Transverse colon (tissue), 4 donors: ENCODE measurements around the gene SEBOX. TPM values are rescaled to one million over a fixed set of nuclear protein-coding genes. Genes with fewer than 3 reads are reported as not detected.

Experiments
- DNase-seq: peaks from one replicate; pipeline ENCODE4 v3.0.0-alpha.2; 2019
- H3K27ac ChIP-seq, 4 donors: fragments of 200-600 bp; sonication (generic); 2 replicates each; pipeline ENCODE4 v1.5.1; 2016 to 2018; ENCODE audit warnings: inconsistent platforms in 4 of 4
- H3K27me3 ChIP-seq: fragments of 200-600 bp; sonication (generic); 2 replicates; pipeline ENCODE4 v1.5.1; 2017; ENCODE audit warnings: inconsistent platforms
- H3K36me3 ChIP-seq, 4 donors: fragments of 200-600 bp; sonication (generic); 2 replicates each; pipeline ENCODE4 v1.5.1; 2017 to 2019; ENCODE audit warnings: inconsistent platforms in 4 of 4
- H3K4me1 ChIP-seq, 4 donors: fragments of 200-600 bp; sonication (generic); 2 replicates each; pipeline ENCODE4 v1.5.1; 2017 to 2020; ENCODE audit warnings: inconsistent platforms in 4 of 4
- H3K4me3 ChIP-seq, 4 donors: fragments of 200-600 bp; sonication (generic); 1 replicate in 1 of 4; 2 replicates in 3 of 4; pipeline versions ENCODE4 v1.5.1 to v1.6.1; 2017 to 2019; ENCODE audit warnings: inconsistent platforms in 4 of 4
- H3K9me3 ChIP-seq, 2 donors: fragments of 200-600 bp; sonication (generic); 2 replicates each; pipeline ENCODE4 v1.5.1; 2017 to 2019; ENCODE audit warnings: inconsistent platforms in 2 of 2
- EP300 ChIP-seq: sonication (generic); formaldehyde crosslinking; IDR thresholded peaks from one replicate; pipeline ENCODE4 v1.6.1; 2017; ENCODE audit warnings: antibody characterized with exemption, low read depth
- POLR2A ChIP-seq: fragments of 450-650 bp; IDR thresholded peaks from one replicate; pipeline ENCODE4 v1.6.1; 2016; ENCODE audit warnings: antibody characterized with exemption, mild to moderate bottlenecking, moderate library complexity
- POLR2AphosphoS5 ChIP-seq, 3 donors: sonication (generic); formaldehyde crosslinking; IDR thresholded peaks; one replicate each; pipeline ENCODE4 v1.6.1; 2016; ENCODE audit warnings: antibody characterized with exemption in 3 of 3
- WGBS, 2 donors: methylation state at CpG; one replicate each; pipeline ENCODE4 v1.1.5; 2018; ENCODE audit warnings: low coverage in 1 of 2; 5-methylcytosine and 5-hydroxymethylcytosine counted together
- in situ Hi-C, 4 donors: fragments of 200-750 bp; cut with MboI; loops; one replicate each; pipeline versions ENCODE4 v1.15.0 to v1.15.1; 2017; ENCODE audit warnings: low sequenced_read_pairs in 3 of 4, low pct_ligation_motif_present in 1 of 4, low pct_unique_long_range_greater_than_20kb in 1 of 4
- intact Hi-C: fragments of 100-400 bp; cut with DNase I; formaldehyde crosslinking; loops from one replicate; pipeline ENCODE4 v1.15.1; 2023; ENCODE audit warnings: low total_unique reads
- total RNA-seq, 4 donors: library from RNA; depleted of rRNA; stranded (reverse); fragments of >200 nt; gene quantifications; one replicate each; pipeline ENCODE4 v1.1.0, GENCODE V29; 2016
- TF ChIP-seq, protein P1 (sequence below), 5 experiments: fragments of 200-600 bp in 3 of 5; fragments of 450-650 bp in 2 of 5; sonication (generic) in 3 of 5; IDR thresholded peaks; 1 replicate in 2 of 5; 2 replicates in 3 of 5; pipeline ENCODE4 v1.5.1; 2016 to 2017; ENCODE audit warnings: antibody characterized with exemption in 5 of 5, inconsistent platforms in 3 of 5, mild to moderate bottlenecking in 2 of 5, moderate library complexity in 1 of 5

The SEBOX gene
- total RNA-seq, 4 donors from 2014 or later = not detected

- 60 to 88% methylated on average over 2 of the region's 2 CpGs for WGBS, 2 donors
- DNase-seq = no peak
- intact Hi-C loops (no loop called here), in situ Hi-C loops (no loop called here)
- TF ChIP-seq, protein P1, sequence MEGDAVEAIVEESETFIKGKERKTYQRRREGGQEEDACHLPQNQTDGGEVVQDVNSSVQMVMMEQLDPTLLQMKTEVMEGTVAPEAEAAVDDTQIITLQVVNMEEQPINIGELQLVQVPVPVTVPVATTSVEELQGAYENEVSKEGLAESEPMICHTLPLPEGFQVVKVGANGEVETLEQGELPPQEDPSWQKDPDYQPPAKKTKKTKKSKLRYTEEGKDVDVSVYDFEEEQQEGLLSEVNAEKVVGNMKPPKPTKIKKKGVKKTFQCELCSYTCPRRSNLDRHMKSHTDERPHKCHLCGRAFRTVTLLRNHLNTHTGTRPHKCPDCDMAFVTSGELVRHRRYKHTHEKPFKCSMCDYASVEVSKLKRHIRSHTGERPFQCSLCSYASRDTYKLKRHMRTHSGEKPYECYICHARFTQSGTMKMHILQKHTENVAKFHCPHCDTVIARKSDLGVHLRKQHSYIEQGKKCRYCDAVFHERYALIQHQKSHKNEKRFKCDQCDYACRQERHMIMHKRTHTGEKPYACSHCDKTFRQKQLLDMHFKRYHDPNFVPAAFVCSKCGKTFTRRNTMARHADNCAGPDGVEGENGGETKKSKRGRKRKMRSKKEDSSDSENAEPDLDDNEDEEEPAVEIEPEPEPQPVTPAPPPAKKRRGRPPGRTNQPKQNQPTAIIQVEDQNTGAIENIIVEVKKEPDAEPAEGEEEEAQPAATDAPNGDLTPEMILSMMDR (IDR thresholded peaks at IDR 0.05) = no peak
- TF ChIP-seq EP300 (no peak), POLR2AphosphoS5 (IDR thresholded peaks at IDR 0.05) (no peak), POLR2A (no peak)
- Histone ChIP-seq H3K27ac (no peak overlapping the region), H3K36me3 (no peaks in the 10 kb centered on the region), H3K27me3 (no peaks in the 10 kb centered on the region), H3K9me3 (no peaks in the 10 kb centered on the region), H3K4me3 (no peak overlapping the region), H3K4me1 (peaks cover 7 to 9% (median 8%) of the 10 kb centered on the region in 4 donors)
These were observed 51.2 kb downstream of the SEBOX start for GRCh38 chr17:28313841-28314240.

Other genes with a start within 250 kb of the SEBOX start
- gene TMEM97, start 46.0 kb downstream of the SEBOX start, total RNA-seq = 10 to 100 TPM in 1 of 4 donors, 1 to 10 TPM in 2, not detected in 1; 4.5 to 57.7 (median 8.9) TPM
- 10 to 100 TPM in 3 of 4 donors, 1 to 10 TPM in 1; 7.2 to 46.0 (median 32.4) TPM for gene IFT20, start 29.7 kb downstream of the SEBOX start, total RNA-seq
- gene TNFAIP1, start 29.4 kb downstream of the SEBOX start, total RNA-seq = 100 to 1,000 TPM in 1 of 4 donors, 10 to 100 TPM in 3; 25.6 to 137 (median 49.4) TPM
- 10 to 100 TPM; 54.9 to 95.3 (median 66.5) TPM for gene POLDIP2, start 7.7 kb downstream of the SEBOX start, total RNA-seq
- gene VTN, start 5.1 kb upstream of the SEBOX start, total RNA-seq = not detected
- gene SARM1, start 6.5 kb upstream of the SEBOX start, total RNA-seq = 10 to 100 TPM in 2 of 4 donors, 1 to 10 TPM in 2; 6.0 to 22.1 (median 9.5) TPM
- gene SLC46A1, start 41.0 kb upstream of the SEBOX start, total RNA-seq = 10 to 100 TPM in 2 of 4 donors, 1 to 10 TPM in 2; 7.5 to 15.9 (median 11.0) TPM
- 10 to 100 TPM in 3 of 4 donors, not detected in 1; 49.7 to 95.0 (median 50.3) TPM for gene SLC13A2, start 108.4 kb upstream of the SEBOX start, total RNA-seq
- under 1 TPM in 2 of 4 donors, not detected in 2; 0.14 to 0.32 TPM for gene FOXN1, start 141.1 kb upstream of the SEBOX start, total RNA-seq
- 10 to 100 TPM; 16.4 to 52.4 (median 32.8) TPM for gene UNC119, start 187.4 kb upstream of the SEBOX start, total RNA-seq
- 100 to 1,000 TPM in 2 of 4 donors, 10 to 100 TPM in 2; 18.1 to 182 (median 87.6) TPM for gene PIGS, start 206.3 kb upstream of the SEBOX start, total RNA-seq
- 10 to 100 TPM in 2 of 4 donors, 1 to 10 TPM in 2; 3.0 to 46.1 (median 18.7) TPM for gene ALDOC, start 211.7 kb upstream of the SEBOX start, total RNA-seq
- gene SPAG5, start 233.8 kb upstream of the SEBOX start, total RNA-seq = 10 to 100 TPM in 3 of 4 donors, 1 to 10 TPM in 1; 8.9 to 21.5 (median 13.6) TPM
- 10 to 100 TPM in 3 of 4 donors, 1 to 10 TPM in 1; 8.3 to 70.8 (median 22.1) TPM for gene RSKR, start 249.0 kb upstream of the SEBOX start, total RNA-seq